M059J (cell line): Measurements from ENCODE around the gene OR2A14. TPM values are rescaled to one million over a fixed set of nuclear protein-coding genes. Genes with fewer than 3 reads are reported as not detected.
"Not testable (repeated sequence)": the region's sequence is repeated elsewhere in the genome, so short reads cannot be mapped to it uniquely, and the experiment has no call there.

Experiments
- DNase-seq: peaks from one replicate; pipeline ENCODE4 v3.0.0-alpha.2; 2012; ENCODE audit warnings: low read depth
- total RNA-seq: library from RNA; depleted of rRNA; stranded (reverse); fragments of >200 nt; shearing (Covaris generic); gene quantifications from 2 replicates; pipeline ENCODE4 v1.2.3, GENCODE V29; 2014; rRNA removed

OR2A14 gene
- total RNA-seq, 1 experiment from 2014 or later, result not detected

DNA sequence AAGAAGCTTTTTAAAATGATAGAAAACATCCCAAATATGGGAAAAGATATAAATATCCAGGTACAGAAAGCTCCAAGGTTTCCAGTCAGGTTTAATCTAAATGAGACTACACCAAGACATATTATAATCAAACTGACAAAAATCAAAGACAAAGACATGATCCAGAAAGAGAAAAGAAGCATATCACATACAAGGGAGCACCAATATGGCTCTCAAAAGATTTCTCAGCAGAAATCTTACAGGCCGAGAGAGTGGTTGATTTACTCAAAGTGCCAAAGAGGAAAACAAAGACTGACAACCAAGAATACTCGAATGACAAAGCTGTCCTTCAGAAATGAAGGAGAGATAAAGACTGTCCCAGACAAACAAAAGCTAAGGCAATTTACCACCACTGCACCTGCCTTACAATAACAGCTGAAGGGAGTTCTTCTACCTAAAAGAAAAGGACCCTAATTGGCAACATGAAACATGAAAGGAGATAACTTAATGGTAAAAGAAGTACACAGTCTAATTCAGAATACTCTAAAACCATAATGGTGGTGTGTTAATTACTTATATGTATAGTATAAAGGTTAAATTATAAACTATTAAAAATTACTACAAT, 25.4 kb downstream of the OR2A14 start:
- no peak for DNase-seq

DNA sequence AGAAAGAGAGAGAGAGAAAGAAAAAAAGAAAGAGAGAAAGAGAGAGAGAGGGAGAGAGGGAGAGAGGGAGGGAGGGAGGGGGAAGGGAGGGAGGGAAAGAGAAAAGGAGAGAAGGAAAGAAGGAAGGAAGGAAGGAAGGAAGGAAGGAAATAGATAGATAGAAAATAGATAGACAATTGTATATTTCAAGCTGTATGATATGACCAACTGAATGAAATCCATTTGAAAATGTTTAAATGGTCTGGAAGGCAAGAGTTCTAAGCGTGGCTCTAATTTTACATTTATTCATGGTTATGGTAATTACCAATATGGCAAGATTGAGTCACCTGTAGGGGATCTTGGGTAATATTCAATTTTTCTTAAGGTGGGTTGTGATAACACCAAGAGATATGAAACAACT, 35.9 kb downstream of the OR2A14 start:
- no peak for DNase-seq

DNA sequence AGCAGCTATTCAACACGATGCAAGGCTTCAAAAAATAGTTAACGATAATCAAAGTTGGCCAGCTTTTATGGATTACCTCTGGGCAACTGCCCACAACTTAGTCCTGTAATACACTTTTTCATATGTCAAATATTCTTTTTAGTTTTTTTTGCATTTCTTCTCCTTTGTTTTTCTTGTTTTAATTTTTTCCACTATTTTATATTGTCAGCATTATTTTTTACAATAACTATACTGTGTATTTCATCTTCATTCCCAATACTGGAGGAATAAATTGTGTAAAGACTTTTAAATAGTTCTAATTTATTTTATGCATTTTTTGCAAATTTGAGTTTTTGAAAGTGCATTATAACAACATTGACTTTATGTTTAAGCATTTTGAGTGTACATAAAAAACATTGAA, 41.8 kb downstream of the OR2A14 start:
- no peak for DNase-seq

DNA sequence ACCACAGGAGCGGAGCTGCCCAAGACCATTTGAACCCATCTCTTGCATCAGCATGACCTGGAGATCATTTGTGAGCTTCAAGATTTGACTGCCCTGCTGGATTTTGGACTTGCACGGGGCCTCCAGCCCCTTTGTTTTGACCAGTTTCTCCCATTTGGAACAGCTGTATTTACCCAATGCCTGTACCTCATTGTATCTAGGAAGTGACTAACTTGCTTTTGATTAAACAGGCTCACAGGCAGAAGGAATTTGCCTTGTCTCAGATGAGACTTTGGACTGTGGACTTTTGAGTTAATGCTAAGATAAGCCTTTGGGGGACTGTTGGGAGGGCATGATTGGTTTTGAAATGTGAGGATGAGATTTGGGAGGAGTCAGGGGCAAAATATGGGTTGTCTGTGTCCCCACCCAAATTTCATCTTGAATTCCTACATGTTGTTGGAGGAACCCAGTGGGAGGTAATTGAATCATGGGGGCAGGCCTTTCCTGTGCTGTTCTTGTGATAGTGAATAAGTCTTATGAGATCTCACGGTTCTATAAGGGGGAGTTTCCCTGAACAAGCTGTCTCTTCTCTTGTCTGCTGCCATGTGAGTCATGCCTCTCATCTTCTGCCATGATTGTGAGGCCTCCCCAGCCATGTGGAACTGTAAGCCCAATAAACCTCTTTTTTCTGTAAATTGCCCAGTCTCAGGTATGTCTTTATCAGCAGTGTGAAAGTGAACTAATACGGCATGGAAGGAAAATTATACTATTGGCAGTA, 48.8 kb downstream of the OR2A14 start:
- DNase-seq, result not testable (repeated sequence)

DNA sequence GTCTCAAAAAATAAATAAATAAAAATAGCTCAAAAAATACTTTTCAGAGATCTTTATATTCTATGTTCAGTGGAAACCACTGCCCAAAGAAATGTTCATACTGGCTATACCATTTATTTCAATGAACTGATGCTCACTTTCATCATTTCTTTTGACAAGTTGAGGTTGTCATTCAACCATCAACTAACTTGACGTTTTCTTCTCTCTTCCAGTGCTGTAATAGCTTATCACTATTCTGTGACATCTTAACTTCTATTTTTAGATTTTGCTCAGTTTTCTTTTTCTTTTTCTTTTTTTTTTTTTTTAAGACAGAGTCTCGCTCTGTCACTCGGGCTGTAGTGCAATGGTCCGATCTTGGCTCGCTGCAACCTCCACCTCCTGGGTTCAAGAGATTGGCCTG, 51.6 kb downstream of the OR2A14 start:
- no peak for DNase-seq

DNA sequence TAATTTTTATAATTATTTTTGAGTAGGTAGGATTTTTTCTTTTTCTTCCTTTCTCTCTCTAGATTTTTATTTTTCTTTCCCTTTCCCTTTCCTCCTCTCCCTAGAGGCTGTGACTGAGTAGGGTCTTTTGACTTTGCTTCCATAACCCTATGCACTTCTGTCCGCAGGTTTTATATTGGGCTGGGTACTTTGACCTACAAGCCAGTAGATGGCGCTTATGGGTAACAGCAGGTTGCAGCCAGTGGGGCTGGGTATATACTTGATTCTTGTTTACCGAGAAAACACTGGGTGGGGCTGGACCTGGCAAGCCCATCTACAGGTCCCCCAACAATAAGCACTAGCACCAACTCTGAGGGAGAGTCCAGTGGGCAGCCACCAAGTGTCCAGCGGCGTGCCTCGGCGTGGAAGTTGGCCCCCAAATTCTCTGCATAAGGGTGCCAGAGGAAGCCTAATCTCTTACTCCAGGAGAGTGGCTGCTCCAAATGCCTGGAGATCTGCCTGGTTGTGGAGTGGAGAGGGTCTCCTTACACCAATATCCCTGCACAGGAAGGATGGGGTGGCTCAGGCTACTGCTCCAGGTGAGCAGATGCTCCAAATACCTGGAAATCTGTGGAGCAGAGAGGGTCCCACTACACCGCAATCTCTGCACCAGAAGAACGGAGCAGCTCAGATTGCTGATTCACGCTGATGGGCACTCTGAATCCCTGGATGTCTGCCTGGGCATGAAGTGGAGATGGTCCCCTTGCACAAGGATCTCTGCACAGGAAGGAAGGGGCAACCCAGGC, 55.6 kb downstream of the OR2A14 start:
- peak; percentile 15 for DNase-seq

- DNase-seq, result not testable (repeated sequence)
Measured at GRCh38 chr7:144179165-144179479, 56.1 kb downstream of the OR2A14 start.

Other genes with a start within 250 kb of the OR2A14 start
- 43.7 and 45.3 TPM in 2 replicates for gene TCAF1, start 221.0 kb upstream of the OR2A14 start, total RNA-seq
- not detected in 2 replicates for gene OR2F2, start 187.9 kb upstream of the OR2A14 start, total RNA-seq
- gene OR2F1, start 168.3 kb upstream of the OR2A14 start, total RNA-seq, result not detected in 2 replicates
- gene OR6B1, start 122.9 kb upstream of the OR2A14 start, total RNA-seq, result not detected in 2 replicates
- not detected in 2 replicates for gene OR2A5, start 74.2 kb upstream of the OR2A14 start, total RNA-seq
- not detected in 2 replicates for gene OR2A25, start 53.4 kb upstream of the OR2A14 start, total RNA-seq
- gene OR2A12, start 36.9 kb upstream of the OR2A14 start, total RNA-seq, result not detected in 2 replicates
- not detected in 2 replicates for gene OR2A2, start 13.6 kb upstream of the OR2A14 start, total RNA-seq
- gene CTAGE4, start 60.3 kb downstream of the OR2A14 start, total RNA-seq, result 2.7 TPM in 1 of 2 replicates, not detected in the other
- gene ARHGEF35, start 72.7 kb downstream of the OR2A14 start, total RNA-seq, result not detected in 2 replicates
- gene OR2A42, start 116.4 kb downstream of the OR2A14 start, total RNA-seq, result not detected in 2 replicates
- 0.07 and 0.98 TPM in 2 replicates for gene OR2A7, start 141.6 kb downstream of the OR2A14 start, total RNA-seq
- 0.05 and 0.42 TPM in 2 replicates for gene CTAGE8, start 146.1 kb downstream of the OR2A14 start, total RNA-seq
- gene OR2A1, start 189.2 kb downstream of the OR2A14 start, total RNA-seq, result 0.05 TPM in 1 of 2 replicates, not detected in the other
- 3.3 and 4.2 TPM in 2 replicates for gene ARHGEF5, start 232.2 kb downstream of the OR2A14 start, total RNA-seq